GM11168 (cell line): ENCODE data around the gene PTPRT.

Experiments
- in situ Hi-C: fragments of 300-500 bp; cut with MboI; formaldehyde crosslinking; loops from one replicate; pipeline ENCODE4 v1.12.0; 2022; ENCODE audit warnings: low sequenced_read_pairs; ENCODE audit not compliant: unreplicated experiment

The PTPRT gene

GRCh38 chr20:42749556-42749955 is 440.1 kb downstream of the PTPRT start:
- in situ Hi-C loops = no loop called here

DNA sequence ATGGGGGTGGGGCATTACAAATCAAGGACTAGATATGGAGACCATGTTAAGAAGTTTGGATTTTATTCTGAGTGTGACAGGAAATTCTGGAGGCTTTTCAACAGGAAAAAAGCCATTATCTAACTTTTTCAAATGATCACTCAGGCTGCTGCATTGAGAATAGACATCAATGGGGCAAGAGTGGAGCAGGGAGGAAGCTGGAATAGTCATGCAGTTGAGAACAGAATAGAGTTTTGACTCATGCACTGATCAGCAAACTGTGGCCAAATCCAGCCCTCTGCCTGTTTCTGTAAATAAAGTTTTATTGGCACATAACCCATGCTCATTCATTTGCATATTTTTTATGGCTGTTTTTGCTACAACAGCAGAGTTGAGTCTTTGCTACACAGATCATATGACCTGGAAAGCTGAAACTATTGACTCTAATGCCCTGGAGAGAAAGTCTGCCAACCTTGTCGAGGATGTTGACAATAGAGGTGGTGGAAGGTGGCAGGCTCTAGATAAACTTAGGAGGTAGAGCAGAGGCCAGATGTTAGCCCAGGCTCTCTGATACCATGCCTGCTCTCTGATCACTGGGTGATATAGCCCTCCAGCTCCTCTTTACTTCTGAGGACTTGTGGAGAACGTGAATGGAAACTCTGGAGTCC is 441.8 kb downstream of the PTPRT start:
- in situ Hi-C loops = no loop called here

GRCh38 chr20:42744756-42745465 is 444.8 kb downstream of the PTPRT start:
- in situ Hi-C loops = no loop called here

DNA sequence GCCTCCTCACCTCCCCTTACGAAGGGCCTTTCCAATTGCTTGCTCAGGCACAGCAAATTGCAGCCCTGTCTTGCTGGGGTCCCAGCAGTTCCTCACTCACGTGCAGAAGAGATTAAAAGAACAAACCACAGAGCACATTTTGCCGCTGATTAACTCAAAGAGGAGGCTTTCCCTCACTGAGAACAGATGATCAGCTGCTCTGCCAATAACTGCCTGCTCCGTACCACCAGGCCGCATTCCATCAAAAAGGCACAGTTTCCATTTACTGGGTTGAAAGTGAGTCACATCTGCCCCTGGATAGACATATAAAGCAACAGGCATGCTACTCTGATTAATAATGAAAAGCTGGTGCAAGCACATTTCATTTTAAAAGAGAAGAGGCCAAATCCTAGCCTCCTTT is 446.8 kb downstream of the PTPRT start:
- in situ Hi-C loops = no loop called here

DNA sequence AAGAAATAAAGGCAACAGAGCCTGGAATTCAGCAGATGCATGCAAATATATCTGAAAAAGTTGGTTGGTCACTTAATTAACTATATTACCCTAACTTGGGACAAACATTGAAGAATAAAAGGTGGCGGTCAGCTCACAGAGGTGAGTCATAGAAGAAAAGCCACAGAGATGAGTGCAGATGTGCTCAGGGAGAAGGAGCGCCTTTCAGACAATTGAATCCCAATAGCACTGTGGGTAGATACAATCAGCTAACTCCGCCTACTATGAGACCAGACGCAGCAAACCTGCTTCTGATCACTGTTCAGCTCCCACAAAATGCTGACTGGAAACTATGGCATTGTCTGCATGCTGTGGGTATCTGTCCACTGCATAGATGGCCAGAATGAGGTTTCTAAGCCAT is 447.8 kb downstream of the PTPRT start:
- in situ Hi-C loops = no loop called here

- in situ Hi-C loops = no loop called here
Observed at GRCh38 chr20:42740226-42740870, 449.4 kb downstream of the PTPRT start.

- in situ Hi-C loops = no loop called here
Observed at GRCh38 chr20:42739683-42740082, 450.0 kb downstream of the PTPRT start.

GRCh38 chr20:42735539-42735938 is 454.2 kb downstream of the PTPRT start:
- in situ Hi-C loops = no loop called here

GRCh38 chr20:42734660-42735368 is 454.9 kb downstream of the PTPRT start:
- in situ Hi-C loops = no loop called here

DNA sequence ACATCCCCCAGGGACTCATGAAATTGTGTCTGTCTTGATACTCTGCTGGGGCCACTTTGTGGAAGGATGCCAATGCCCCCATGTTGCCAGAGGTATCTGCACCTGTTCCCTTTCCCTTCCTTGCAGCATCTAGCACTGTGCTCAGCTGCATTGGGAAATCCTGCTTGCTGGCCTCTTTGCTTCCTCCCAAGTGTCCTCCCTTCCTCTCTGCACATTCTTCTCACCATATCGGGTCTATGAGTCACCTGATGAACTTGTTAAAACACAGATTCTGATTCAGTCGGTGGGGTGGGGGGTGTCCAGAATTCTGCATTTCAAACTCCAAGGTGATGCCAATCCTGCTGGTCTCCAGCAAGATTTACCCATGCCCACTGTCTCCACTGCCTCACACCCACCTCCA is 467.8 kb downstream of the PTPRT start:
- in situ Hi-C loops = no loop called here

DNA sequence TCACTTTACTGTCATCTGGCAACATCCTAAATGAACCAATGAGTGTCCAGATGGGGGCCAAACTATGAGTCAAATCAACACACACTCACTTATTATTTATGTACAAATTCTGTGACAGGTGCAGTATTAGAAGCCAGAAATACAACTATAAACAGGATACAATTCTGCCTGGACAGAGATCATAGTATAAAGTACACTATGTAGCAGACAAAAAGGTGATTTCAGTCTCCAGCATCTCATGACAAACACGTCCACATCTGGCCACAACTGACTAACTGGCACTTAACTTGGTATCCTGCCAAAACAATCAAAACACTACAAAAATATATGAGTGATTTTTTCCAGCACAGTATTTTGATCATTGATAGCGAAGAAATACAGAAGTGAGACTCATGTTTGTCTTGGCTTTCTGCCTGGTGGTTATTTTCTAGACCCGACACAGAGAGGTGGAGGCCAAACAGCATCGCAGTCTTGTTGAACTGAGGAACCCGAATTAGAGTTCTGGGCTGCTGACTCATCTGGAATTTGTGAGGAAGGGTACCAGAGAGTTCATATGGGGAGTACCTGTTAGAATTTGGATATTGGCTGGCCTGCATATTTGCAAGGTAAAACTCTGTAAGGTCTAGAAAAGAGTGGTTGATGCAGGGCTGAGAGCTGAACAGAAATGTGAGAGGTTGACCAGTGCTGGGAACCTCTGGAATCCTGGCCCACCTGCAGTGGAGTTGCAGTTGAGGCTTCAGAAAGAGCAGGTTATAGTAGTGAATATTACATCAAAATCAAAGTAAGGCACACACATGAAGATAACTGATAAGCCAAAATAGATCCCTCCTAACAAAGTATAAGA is 475.2 kb downstream of the PTPRT start:
- in situ Hi-C loops = no loop called here

DNA sequence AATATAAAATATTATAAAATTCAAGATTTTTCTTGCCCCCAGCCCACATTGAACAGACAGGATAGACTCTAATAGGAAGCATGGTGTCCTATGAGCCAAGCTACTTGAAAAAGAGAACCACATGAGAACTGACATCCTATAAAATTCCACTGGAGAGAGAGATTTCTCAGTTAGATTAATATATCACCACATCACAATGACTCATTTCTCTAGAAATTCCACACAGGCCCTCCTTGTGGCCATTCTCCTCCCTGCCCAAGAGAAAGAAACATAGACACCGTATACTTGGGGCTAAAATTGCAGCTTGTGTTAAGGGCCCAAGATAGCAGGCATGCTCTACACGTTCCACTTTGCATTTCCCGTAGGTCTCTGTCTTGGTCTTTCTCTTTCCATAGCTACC is 481.4 kb downstream of the PTPRT start:
- in situ Hi-C loops = no loop called here

DNA sequence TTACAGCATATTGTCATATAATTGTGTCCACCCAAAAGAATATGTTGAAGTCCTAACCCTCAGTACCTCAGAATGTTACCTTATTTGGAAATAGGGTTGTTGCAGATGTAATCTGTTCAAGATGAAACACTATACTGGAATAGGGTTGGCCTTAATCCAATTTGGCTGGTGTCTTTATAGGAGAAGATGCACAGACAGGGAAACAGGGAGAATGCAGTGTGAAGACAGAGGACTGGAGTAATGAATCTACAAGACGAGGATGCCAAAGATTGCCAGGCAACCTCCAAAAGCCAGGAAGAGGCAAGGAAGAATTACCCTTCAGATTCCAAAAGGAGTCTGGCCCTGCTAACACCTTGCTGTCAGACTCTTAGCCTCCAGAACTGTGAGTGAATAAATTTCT is 482.9 kb downstream of the PTPRT start:
- in situ Hi-C loops = no loop called here

GRCh38 chr20:42705550-42705949 is 484.2 kb downstream of the PTPRT start:
- in situ Hi-C loops = no loop called here

DNA sequence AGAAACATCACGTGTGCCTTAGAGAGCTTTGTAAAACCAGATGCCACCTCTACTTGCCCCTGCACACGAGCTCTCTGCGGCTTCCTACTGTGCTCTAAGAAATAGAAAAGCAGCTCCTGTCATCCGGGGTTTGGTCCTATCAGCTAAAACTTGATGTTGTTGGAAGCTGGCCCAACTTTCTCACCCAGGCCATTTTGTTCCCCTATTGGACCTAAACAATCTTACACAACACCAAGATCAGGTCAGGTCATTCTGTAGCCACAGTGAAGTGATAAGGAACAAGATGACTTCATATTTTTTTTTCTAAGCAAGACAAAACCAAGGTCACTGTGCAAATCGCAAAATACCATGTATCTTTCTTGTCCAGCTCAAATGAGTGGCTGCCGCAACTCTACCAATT is 486.0 kb downstream of the PTPRT start:
- in situ Hi-C loops = no loop called here

GRCh38 chr20:42701948-42702347 is 487.8 kb downstream of the PTPRT start:
- in situ Hi-C loops = no loop called here

- in situ Hi-C loops = no loop called here
Observed at GRCh38 chr20:42700372-42700771, 489.3 kb downstream of the PTPRT start.

- in situ Hi-C loops = no loop called here
Observed at GRCh38 chr20:42697962-42698361, 491.7 kb downstream of the PTPRT start.

GRCh38 chr20:42690842-42691437 is 498.8 kb downstream of the PTPRT start:
- in situ Hi-C loops = no loop called here

GRCh38 chr20:42688576-42688975 is 501.1 kb downstream of the PTPRT start:
- in situ Hi-C loops = no loop called here
